ENCODE measurements around the gene SHKBP1.

SHKBP1 gene

GRCh38 chr19:40578442-40578908, 1.8 kb downstream of the SHKBP1 start:
- no peak overlapping the region for H3K27ac ChIP-seq (ENCODE audit: low read length)
- no peaks in the 10 kb centered on the region for H3K9me3 ChIP-seq (ENCODE audit: insufficient read depth, low read length)
- H4K20me1 ChIP-seq (ENCODE audit: insufficient read depth, low read length) = no peaks in the 10 kb centered on the region
- H3K36me3 ChIP-seq (replicated peaks; ENCODE audit: low read depth, low read length) = peaks cover 14% of the 10 kb centered on the region
- TF ChIP-seq CTCF (IDR thresholded peaks at IDR 0.05; ENCODE audit: low read depth, low read length) (no peak), EZH2phosphoT487 (IDR thresholded peaks at IDR 0.05; ENCODE audit: low read depth) (no peak)
- H3K79me2 ChIP-seq (ENCODE audit: low read length) = peaks cover 11% of the 10 kb centered on the region
- no peak overlapping the region for H3K4me2 ChIP-seq (ENCODE audit: low read length)
- no peak overlapping the region for H2AFZ ChIP-seq (ENCODE audit: low read depth, low read length)
- no peak overlapping the region for H3K9ac ChIP-seq (ENCODE audit: low read length)
- no peak overlapping the region for H3K4me3 ChIP-seq (ENCODE audit: low read length)
- H3K4me1 ChIP-seq (ENCODE audit: low read length) = peaks cover 12% of the 10 kb centered on the region
- no peaks in the 10 kb centered on the region for H3K27me3 ChIP-seq (ENCODE audit: low read depth, low read length)

- no peak for TF ChIP-seq CTCF (IDR thresholded peaks at IDR 0.05; ENCODE audit: low read depth, low read length)
- no peak for TF ChIP-seq EZH2phosphoT487 (IDR thresholded peaks at IDR 0.05; ENCODE audit: low read depth)
Measured at GRCh38 chr19:40580619-40581018, 3.9 kb downstream of the SHKBP1 start.

GRCh38 chr19:40581531-40581930, 4.9 kb downstream of the SHKBP1 start:
- H3K9ac ChIP-seq (ENCODE audit: low read length) = no peak overlapping the region
- no peak for TF ChIP-seq EZH2phosphoT487 (IDR thresholded peaks at IDR 0.05; ENCODE audit: low read depth)
- no peak for TF ChIP-seq CTCF (IDR thresholded peaks at IDR 0.05; ENCODE audit: low read depth, low read length)

More at GRCh38 chr19:40580619-40581018, 3.9 kb downstream of the SHKBP1 start:
- no peaks in the 10 kb centered on the region for H3K27me3 ChIP-seq (ENCODE audit: low read depth, low read length)
- H2AFZ ChIP-seq (ENCODE audit: low read depth, low read length) = no peak overlapping the region
- peaks cover 22% of the 10 kb centered on the region for H3K36me3 ChIP-seq (replicated peaks; ENCODE audit: low read depth, low read length)
- no peaks in the 10 kb centered on the region for H4K20me1 ChIP-seq (ENCODE audit: insufficient read depth, low read length)
- no peak overlapping the region for H3K27ac ChIP-seq (ENCODE audit: low read length)
- peaks cover 11% of the 10 kb centered on the region for H3K79me2 ChIP-seq (ENCODE audit: low read length)
- H3K9me3 ChIP-seq (ENCODE audit: insufficient read depth, low read length) = no peaks in the 10 kb centered on the region
- no peak overlapping the region for H3K4me2 ChIP-seq (ENCODE audit: low read length)
- no peak overlapping the region for H3K9ac ChIP-seq (ENCODE audit: low read length)
- no peak overlapping the region for H3K4me3 ChIP-seq (ENCODE audit: low read length)
- peaks cover 12% of the 10 kb centered on the region for H3K4me1 ChIP-seq (ENCODE audit: low read length)

DNA sequence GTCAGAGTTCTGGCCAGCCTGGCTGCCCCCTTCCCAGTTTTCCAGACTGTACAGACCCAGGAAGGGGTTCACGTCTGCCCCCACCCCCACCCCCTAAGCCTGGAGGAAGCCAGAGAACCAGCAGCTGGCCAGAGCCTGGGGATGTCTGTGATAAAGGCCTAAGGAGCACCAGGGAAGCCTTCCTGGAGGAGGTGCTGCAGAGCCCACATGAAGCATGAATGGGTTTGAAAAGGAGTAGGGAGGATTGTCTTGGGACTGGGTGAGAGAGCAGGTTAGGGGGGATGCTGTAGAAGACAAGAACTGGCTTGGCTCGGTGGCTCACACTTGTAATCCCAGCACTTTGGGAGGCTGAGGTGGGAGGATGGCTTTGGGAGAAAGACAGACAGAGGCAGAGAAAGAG, 5.8 kb downstream of the SHKBP1 start:
- no peaks in the 10 kb centered on the region for H3K27me3 ChIP-seq (ENCODE audit: low read depth, low read length)
- TF ChIP-seq EZH2phosphoT487 (IDR thresholded peaks at IDR 0.05; ENCODE audit: low read depth) (no peak), CTCF (IDR thresholded peaks at IDR 0.05; ENCODE audit: low read depth, low read length) (no peak)
- H3K36me3 ChIP-seq (replicated peaks; ENCODE audit: low read depth, low read length) = peaks cover 27% of the 10 kb centered on the region
- H3K9ac ChIP-seq (ENCODE audit: low read length) = no peak overlapping the region
- no peak overlapping the region for H2AFZ ChIP-seq (ENCODE audit: low read depth, low read length)
- no peaks in the 10 kb centered on the region for H3K9me3 ChIP-seq (ENCODE audit: insufficient read depth, low read length)
- no peak overlapping the region for H3K27ac ChIP-seq (ENCODE audit: low read length)
- H4K20me1 ChIP-seq (ENCODE audit: insufficient read depth, low read length) = no peaks in the 10 kb centered on the region
- H3K79me2 ChIP-seq (ENCODE audit: low read length) = peaks cover 6% of the 10 kb centered on the region
- peaks cover 3% of the 10 kb centered on the region for H3K4me1 ChIP-seq (ENCODE audit: low read length)
- no peak overlapping the region for H3K4me2 ChIP-seq (ENCODE audit: low read length)
- H3K4me3 ChIP-seq (ENCODE audit: low read length) = no peak overlapping the region

More at GRCh38 chr19:40581531-40581930, 4.9 kb downstream of the SHKBP1 start:
- Histone ChIP-seq H3K27me3 (ENCODE audit: low read depth, low read length) (no peaks in the 10 kb centered on the region), H3K4me1 (ENCODE audit: low read length) (peaks cover 6% of the 10 kb centered on the region), H3K4me2 (ENCODE audit: low read length) (no peak overlapping the region), H4K20me1 (ENCODE audit: insufficient read depth, low read length) (no peaks in the 10 kb centered on the region), H3K9me3 (ENCODE audit: insufficient read depth, low read length) (no peaks in the 10 kb centered on the region), H2AFZ (ENCODE audit: low read depth, low read length) (no peak overlapping the region), H3K4me3 (ENCODE audit: low read length) (no peak overlapping the region), H3K36me3 (replicated peaks; ENCODE audit: low read depth, low read length) (peaks cover 22% of the 10 kb centered on the region), H3K79me2 (ENCODE audit: low read length) (peaks cover 11% of the 10 kb centered on the region), H3K27ac (ENCODE audit: low read length) (no peak overlapping the region)

Measured in OCI-LY3 (cell line).